Caco-2 (cell line): ENCODE measurements around the gene PSD4. TPM values are rescaled to one million over a fixed set of nuclear protein-coding genes. Genes with fewer than 3 reads are reported as not detected.

Experiments used
- BruUV-seq: library from RNA; stranded (reverse); fragments of 400-500 nt; replicated peaks from 2 replicates; lab custom pipeline; 2021; lab: Mats Ljungman, UMichigan
- CTCF ChIA-PET: fragments of 300-600 bp; sonication (Branson Sonifier 250); formaldehyde crosslinking; loops from one replicate; lab custom pipeline; 2022; ENCODE audit warnings: antibody characterized with exemption; lab: Charles Lee
- POLR2A ChIA-PET: fragments of 300-600 bp; sonication (Branson Sonifier 250); formaldehyde crosslinking; loops from one replicate; lab custom pipeline; 2022; ENCODE audit warnings: antibody characterized with exemption; lab: Charles Lee
- DNase-seq, 2 experiments: peaks; one replicate each; pipeline versions ENCODE4 v3.0.0 to v3.0.0-alpha.2; 2020 to 2022
- H3K27me3 ChIP-seq: replicated peaks from 2 replicates; pipeline ENCODE4 v1.6.0; 2011; ENCODE audit warnings: low read length; ENCODE audit not compliant: control insufficient read depth, insufficient read depth
- H3K36me3 ChIP-seq: 2 replicates; pipeline ENCODE4 v1.5.1; 2011; ENCODE audit warnings: low read length; ENCODE audit not compliant: control insufficient read depth, insufficient read depth
- H3K4me1 ChIP-seq: fragments of 250-450 bp; sonication (Bioruptor Pico); 2 replicates; pipeline ENCODE4 v1.5.1; 2020; ENCODE audit warnings: mild to moderate bottlenecking
- H3K4me3 ChIP-seq: 2 replicates; pipeline ENCODE4 v1.5.1; 2011; ENCODE audit warnings: low read depth, mild to moderate bottlenecking, control low read depth, low read length
- H3K9me3 ChIP-seq: fragments of 250-450 bp; sonication (Bioruptor Pico); 2 replicates; pipeline ENCODE4 v1.5.1; 2020; ENCODE audit warnings: mild to moderate bottlenecking, moderate library complexity
- H3K27ac Mint-ChIP-seq: one replicate; pipeline ENCODE4 v1.8.0; 2022; ENCODE audit warnings: mixed read lengths; ENCODE audit not compliant: unreplicated experiment
- H3K27me3 Mint-ChIP-seq: one replicate; pipeline ENCODE4 v1.8.0; 2022; ENCODE audit warnings: mixed read lengths; ENCODE audit not compliant: insufficient read depth, unreplicated experiment
- H3K36me3 Mint-ChIP-seq: one replicate; pipeline ENCODE4 v1.8.0; 2022; ENCODE audit warnings: mild to moderate bottlenecking, mixed read lengths; ENCODE audit not compliant: insufficient read depth, unreplicated experiment
- H3K4me1 Mint-ChIP-seq: one replicate; pipeline ENCODE4 v1.8.0; 2022; ENCODE audit warnings: low read depth, mixed read lengths; ENCODE audit not compliant: unreplicated experiment
- H3K4me3 Mint-ChIP-seq: one replicate; pipeline ENCODE4 v1.8.0; 2022; ENCODE audit warnings: mild to moderate bottlenecking, moderate library complexity, mixed read lengths; ENCODE audit not compliant: unreplicated experiment
- H3K9me3 Mint-ChIP-seq: one replicate; pipeline ENCODE4 v1.8.0; 2022; ENCODE audit warnings: mixed read lengths; ENCODE audit not compliant: unreplicated experiment
- CTCF ChIP-seq, 2 experiments: fragments of 200-600 bp in 1 of 2; IDR thresholded peaks; 1 replicate in 1 of 2; 2 replicates in 1 of 2; pipeline versions ENCODE4 v1.5.1 to v1.8.0; 2011 to 2022; ENCODE audit warnings: antibody characterized with exemption in 1 of 2, control low read depth in 1 of 2, inconsistent platforms in 1 of 2, low read depth in 1 of 2, low read length in 1 of 2, mild to moderate bottlenecking in 1 of 2, moderate library complexity in 1 of 2; ENCODE audit not compliant: insufficient read depth in 1 of 2, severe bottlenecking in 1 of 2, unreplicated experiment in 1 of 2
- intact Hi-C: fragments of 100-400 bp; cut with micrococcal nuclease; formaldehyde crosslinking; loops from one replicate; pipeline ENCODE4 v1.10.0; 2022; ENCODE audit not compliant: unreplicated experiment
- total RNA-seq: library from RNA; stranded (reverse); gene quantifications from 2 replicates; pipeline ENCODE4 v1.2.3, GENCODE V29; 2022

The PSD4 gene
- total RNA-seq, 1 experiment from 2014 or later = 18.7 TPM

GRCh38 chr2:113162173-113162572 is 11.6 kb upstream of the PSD4 start:
- DNase-seq = no peak
- H3K36me3 Mint-ChIP-seq = no peaks in the 10 kb centered on the region
- Histone ChIP-seq H3K4me1 (peaks cover 18% of the 10 kb centered on the region), H3K9me3 (no peaks in the 10 kb centered on the region), H3K36me3 (no peaks in the 10 kb centered on the region), H3K4me3 (no peak overlapping the region), H3K27me3 (no peaks in the 10 kb centered on the region)
- ChIA-PET POLR2A (no interaction called here), CTCF (interaction anchor here (0.6 kb wide), 1 partner anchor 24 kb away, joined by 3 read pairs; no protein-coding TSS in a partner anchor)
- BruUV-seq = no TSS peak
- no peak for TF ChIP-seq CTCF (IDR thresholded peaks at IDR 0.05; ENCODE audit: insufficient read depth in 1 of 2, low read depth in 1 of 2, low read length in 1 of 2, severe bottlenecking in 1 of 2, unreplicated experiment in 1 of 2)
- no peaks in the 10 kb centered on the region for H3K27me3 Mint-ChIP-seq
- intact Hi-C loops = no loop called here
- H3K4me1 Mint-ChIP-seq = peaks cover 18% of the 10 kb centered on the region
- no peaks in the 10 kb centered on the region for H3K9me3 Mint-ChIP-seq
- no peak overlapping the region for H3K4me3 Mint-ChIP-seq
- H3K27ac Mint-ChIP-seq = no peak overlapping the region

DNA sequence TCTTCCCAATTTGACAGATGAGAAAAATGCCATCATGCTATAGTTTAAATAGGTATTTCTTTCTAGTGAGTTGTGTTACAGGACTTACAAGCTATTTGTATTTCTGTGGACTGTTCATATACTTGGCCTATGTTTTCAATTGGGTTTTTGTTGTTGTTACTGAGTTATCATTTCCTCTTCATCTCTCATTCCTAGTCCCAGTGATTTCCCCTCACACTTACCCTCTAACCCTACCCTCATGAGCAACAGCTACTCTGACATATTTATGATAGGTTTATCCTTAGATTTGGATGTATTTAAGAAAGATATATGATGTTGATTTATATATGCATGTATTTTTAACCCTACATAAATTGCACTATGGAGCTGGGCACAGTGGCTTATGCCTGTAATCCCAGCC is 10.9 kb upstream of the PSD4 start:
- no peaks in the 10 kb centered on the region for H3K36me3 ChIP-seq
- Mint-ChIP-seq H3K9me3 (no peaks in the 10 kb centered on the region), H3K4me1 (peaks cover 18% of the 10 kb centered on the region), H3K36me3 (no peaks in the 10 kb centered on the region), H3K4me3 (no peak overlapping the region), H3K27me3 (no peaks in the 10 kb centered on the region), H3K27ac (no peak overlapping the region)
- ChIA-PET CTCF (interaction anchor here (0.6 to 1.1 kb wide), 2 partner anchors 25 to 36 kb away, joined by 3 to 4 read pairs; no protein-coding TSS in a partner anchor), POLR2A (no interaction called here)
- TF ChIP-seq CTCF (IDR thresholded peaks at IDR 0.05; ENCODE audit: insufficient read depth in 1 of 2, low read depth in 1 of 2, low read length in 1 of 2, severe bottlenecking in 1 of 2, unreplicated experiment in 1 of 2) = no peak
- BruUV-seq = no TSS peak
- intact Hi-C loops = no loop called here
- H3K4me3 ChIP-seq = no peak overlapping the region
- H3K27me3 ChIP-seq = no peaks in the 10 kb centered on the region
- no peak for DNase-seq
- no peaks in the 10 kb centered on the region for H3K9me3 ChIP-seq
- peaks cover 18% of the 10 kb centered on the region for H3K4me1 ChIP-seq

DNA sequence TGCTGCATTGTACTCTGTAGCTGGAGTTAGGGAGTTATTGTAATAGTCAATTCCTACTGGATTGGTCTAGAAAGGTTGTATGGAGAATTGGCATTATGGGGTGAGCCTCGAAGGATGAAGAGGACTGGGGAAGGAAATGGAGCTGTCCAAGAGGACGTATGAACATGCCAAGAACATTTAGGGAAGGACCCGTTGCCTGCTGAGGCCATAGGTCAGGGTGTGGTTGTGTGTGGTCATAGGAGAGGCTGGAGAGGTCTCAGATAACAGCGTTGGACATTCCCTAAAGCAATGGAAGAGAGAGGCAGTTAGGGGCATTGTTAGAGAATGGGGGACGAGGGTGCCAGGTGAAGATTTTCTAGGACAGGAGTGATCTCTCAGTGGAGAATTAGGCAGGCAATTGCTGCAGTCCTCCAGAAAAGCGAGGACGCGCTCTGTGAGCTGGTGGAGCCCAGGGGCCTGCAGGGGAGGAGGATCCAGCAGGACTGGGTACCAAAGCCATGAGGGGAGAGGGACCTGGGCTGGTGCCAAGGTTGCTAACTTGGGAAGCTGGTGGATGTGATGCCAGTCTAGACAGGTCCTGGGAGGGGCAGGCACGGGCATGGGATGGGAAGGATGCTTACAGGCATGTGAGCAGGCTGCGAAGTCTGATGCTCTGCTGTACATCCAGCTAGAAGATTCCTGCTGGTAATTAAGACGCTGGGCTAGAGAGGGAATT is 9.4 kb upstream of the PSD4 start:
- TF ChIP-seq CTCF (IDR thresholded peaks at IDR 0.05; ENCODE audit: insufficient read depth in 1 of 2, low read depth in 1 of 2, low read length in 1 of 2, severe bottlenecking in 1 of 2, unreplicated experiment in 1 of 2) = no peak
- intact Hi-C loops = no loop called here
- 0 out of 2 replicates have a peak, but pooled peaks cover 2% of the 10 kb centered on the region for H3K36me3 ChIP-seq
- H3K4me3 Mint-ChIP-seq = no peak overlapping the region
- H3K4me3 ChIP-seq = no peak overlapping the region
- no peaks in the 10 kb centered on the region for H3K9me3 Mint-ChIP-seq
- no peaks in the 10 kb centered on the region for H3K27me3 ChIP-seq
- ChIA-PET CTCF (interaction anchor here (1.1 to 1.5 kb wide), 3 partner anchors 26 to 34 kb away, joined by 4 to 5 read pairs (median 4); no protein-coding TSS in a partner anchor), POLR2A (no interaction called here)
- peaks cover 13% of the 10 kb centered on the region for H3K4me1 Mint-ChIP-seq
- DNase-seq = no peak
- peaks cover 8% of the 10 kb centered on the region; the same call in 1 of the 2 replicates for H3K4me1 ChIP-seq
- no peaks in the 10 kb centered on the region for H3K9me3 ChIP-seq
- no TSS peak for BruUV-seq
- H3K27ac Mint-ChIP-seq = peak overlapping the region; percentile 9
- no peaks in the 10 kb centered on the region for H3K27me3 Mint-ChIP-seq
- no peaks in the 10 kb centered on the region for H3K36me3 Mint-ChIP-seq
